Measurements from ENCODE around the gene FAM169A.

Gene FAM169A

DNA sequence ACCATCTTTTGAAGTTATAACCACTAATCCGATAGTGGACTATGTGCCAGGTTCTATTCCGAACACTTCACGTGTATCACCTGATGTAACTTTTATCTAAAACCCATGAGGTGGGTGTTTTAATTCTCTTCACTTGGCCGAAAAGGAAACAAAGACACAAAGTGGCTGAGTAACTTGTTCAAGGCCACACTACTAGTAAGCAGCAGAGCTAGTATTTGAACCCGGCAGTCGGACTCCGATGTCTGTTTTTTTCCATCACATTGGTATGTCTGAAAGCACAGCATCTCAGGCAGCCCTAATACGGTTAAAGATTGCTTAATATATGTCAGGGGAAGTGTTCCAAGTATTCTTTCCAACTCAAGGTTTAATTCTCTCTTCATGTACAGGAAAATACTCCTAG, 16.2 kb downstream of the FAM169A start:
- Histone ChIP-seq H3K4me3 (ENCODE audit: insufficient read depth, low read depth, low read length, poor library complexity, severe bottlenecking) (no peak overlapping the region), H3K36me3 (ENCODE audit: control insufficient read depth, insufficient read depth, low read length) (no peaks in the 10 kb centered on the region), H3K27ac (ENCODE audit: insufficient read depth, low read length, poor library complexity, severe bottlenecking) (no peak overlapping the region), H3K9me3 (ENCODE audit: control insufficient read depth, low read length) (no peaks in the 10 kb centered on the region), H3K27me3 (replicated peaks; ENCODE audit: control insufficient read depth, insufficient read depth, low read length, poor library complexity, severe bottlenecking) (no peaks in the 10 kb centered on the region), H3K4me1 (ENCODE audit: control insufficient read depth, insufficient read depth, low read length, poor library complexity, severe bottlenecking) (no peaks in the 10 kb centered on the region)
- DNase-seq, result no peak

- Histone ChIP-seq H3K4me1 (ENCODE audit: control insufficient read depth, insufficient read depth, low read length, poor library complexity, severe bottlenecking) (no peaks in the 10 kb centered on the region), H3K36me3 (ENCODE audit: control insufficient read depth, insufficient read depth, low read length) (no peaks in the 10 kb centered on the region), H3K27ac (ENCODE audit: insufficient read depth, low read length, poor library complexity, severe bottlenecking) (no peak overlapping the region), H3K4me3 (ENCODE audit: insufficient read depth, low read depth, low read length, poor library complexity, severe bottlenecking) (no peak overlapping the region), H3K27me3 (replicated peaks; ENCODE audit: control insufficient read depth, insufficient read depth, low read length, poor library complexity, severe bottlenecking) (no peaks in the 10 kb centered on the region), H3K9me3 (ENCODE audit: control insufficient read depth, low read length) (no peaks in the 10 kb centered on the region)
- no peak for DNase-seq
These were observed 17.6 kb downstream of the FAM169A start for GRCh38 chr5:74848553-74849025.

DNA sequence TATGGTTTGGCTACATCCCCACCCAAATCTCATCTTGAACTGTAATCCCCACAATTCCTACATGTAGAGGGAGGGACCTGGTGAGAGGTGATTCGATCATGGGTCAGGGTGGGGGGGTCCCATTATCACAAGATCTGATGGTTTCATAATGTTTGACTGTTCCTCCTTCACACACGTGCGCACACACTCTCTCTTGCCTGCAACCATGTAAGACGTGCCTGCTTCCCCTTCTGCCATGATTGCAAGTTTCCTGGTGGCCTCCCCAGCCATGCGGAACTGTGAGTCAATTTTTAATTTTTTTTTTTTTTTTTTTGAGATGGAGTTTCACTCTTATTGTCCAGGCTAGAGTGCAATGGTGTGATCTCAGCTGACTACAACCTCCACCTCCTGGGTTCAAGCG, 27.0 kb downstream of the FAM169A start:
- H3K9me3 ChIP-seq (ENCODE audit: control insufficient read depth, low read length), result no peaks in the 10 kb centered on the region
- no peaks in the 10 kb centered on the region for H3K36me3 ChIP-seq (ENCODE audit: control insufficient read depth, insufficient read depth, low read length)
- no peak for DNase-seq
- no peaks in the 10 kb centered on the region for H3K4me1 ChIP-seq (ENCODE audit: control insufficient read depth, insufficient read depth, low read length, poor library complexity, severe bottlenecking)
- no peak overlapping the region for H3K27ac ChIP-seq (ENCODE audit: insufficient read depth, low read length, poor library complexity, severe bottlenecking)
- H3K4me3 ChIP-seq (ENCODE audit: insufficient read depth, low read depth, low read length, poor library complexity, severe bottlenecking), result no peak overlapping the region
- no peaks in the 10 kb centered on the region for H3K27me3 ChIP-seq (replicated peaks; ENCODE audit: control insufficient read depth, insufficient read depth, low read length, poor library complexity, severe bottlenecking)

- no peaks in the 10 kb centered on the region for H3K9me3 ChIP-seq (ENCODE audit: control insufficient read depth, low read length)
- H3K27me3 ChIP-seq (replicated peaks; ENCODE audit: control insufficient read depth, insufficient read depth, low read length, poor library complexity, severe bottlenecking), result no peaks in the 10 kb centered on the region
- DNase-seq, result no peak
- H3K4me1 ChIP-seq (ENCODE audit: control insufficient read depth, insufficient read depth, low read length, poor library complexity, severe bottlenecking), result no peaks in the 10 kb centered on the region
- no peak overlapping the region for H3K4me3 ChIP-seq (ENCODE audit: insufficient read depth, low read depth, low read length, poor library complexity, severe bottlenecking)
- no peak overlapping the region for H3K27ac ChIP-seq (ENCODE audit: insufficient read depth, low read length, poor library complexity, severe bottlenecking)
- no peaks in the 10 kb centered on the region for H3K36me3 ChIP-seq (ENCODE audit: control insufficient read depth, insufficient read depth, low read length)
These were observed 27.9 kb downstream of the FAM169A start for GRCh38 chr5:74838262-74838661.

GRCh38 chr5:74837115-74837514, 29.1 kb downstream of the FAM169A start:
- no peaks in the 10 kb centered on the region for H3K27me3 ChIP-seq (replicated peaks; ENCODE audit: control insufficient read depth, insufficient read depth, low read length, poor library complexity, severe bottlenecking)
- no peaks in the 10 kb centered on the region for H3K4me1 ChIP-seq (ENCODE audit: control insufficient read depth, insufficient read depth, low read length, poor library complexity, severe bottlenecking)
- no peak overlapping the region for H3K4me3 ChIP-seq (ENCODE audit: insufficient read depth, low read depth, low read length, poor library complexity, severe bottlenecking)
- no peak overlapping the region for H3K27ac ChIP-seq (ENCODE audit: insufficient read depth, low read length, poor library complexity, severe bottlenecking)
- DNase-seq, result no peak
- H3K36me3 ChIP-seq (ENCODE audit: control insufficient read depth, insufficient read depth, low read length), result no peaks in the 10 kb centered on the region
- H3K9me3 ChIP-seq (ENCODE audit: control insufficient read depth, low read length), result no peaks in the 10 kb centered on the region

GRCh38 chr5:74833537-74834266, 32.5 kb downstream of the FAM169A start:
- Histone ChIP-seq H3K36me3 (ENCODE audit: control insufficient read depth, insufficient read depth, low read length) (no peaks in the 10 kb centered on the region), H3K9me3 (ENCODE audit: control insufficient read depth, low read length) (no peaks in the 10 kb centered on the region), H3K27me3 (replicated peaks; ENCODE audit: control insufficient read depth, insufficient read depth, low read length, poor library complexity, severe bottlenecking) (no peaks in the 10 kb centered on the region), H3K4me3 (ENCODE audit: insufficient read depth, low read depth, low read length, poor library complexity, severe bottlenecking) (no peak overlapping the region), H3K27ac (ENCODE audit: insufficient read depth, low read length, poor library complexity, severe bottlenecking) (no peak overlapping the region), H3K4me1 (ENCODE audit: control insufficient read depth, insufficient read depth, low read length, poor library complexity, severe bottlenecking) (no peaks in the 10 kb centered on the region)
- no peak for DNase-seq

GRCh38 chr5:74829413-74829812, 36.8 kb downstream of the FAM169A start:
- no peak for DNase-seq
- Histone ChIP-seq H3K27ac (ENCODE audit: insufficient read depth, low read length, poor library complexity, severe bottlenecking) (no peak overlapping the region), H3K9me3 (ENCODE audit: control insufficient read depth, low read length) (no peaks in the 10 kb centered on the region), H3K4me3 (ENCODE audit: insufficient read depth, low read depth, low read length, poor library complexity, severe bottlenecking) (no peak overlapping the region), H3K36me3 (ENCODE audit: control insufficient read depth, insufficient read depth, low read length) (no peaks in the 10 kb centered on the region), H3K27me3 (replicated peaks; ENCODE audit: control insufficient read depth, insufficient read depth, low read length, poor library complexity, severe bottlenecking) (no peaks in the 10 kb centered on the region), H3K4me1 (ENCODE audit: control insufficient read depth, insufficient read depth, low read length, poor library complexity, severe bottlenecking) (no peaks in the 10 kb centered on the region)

DNA sequence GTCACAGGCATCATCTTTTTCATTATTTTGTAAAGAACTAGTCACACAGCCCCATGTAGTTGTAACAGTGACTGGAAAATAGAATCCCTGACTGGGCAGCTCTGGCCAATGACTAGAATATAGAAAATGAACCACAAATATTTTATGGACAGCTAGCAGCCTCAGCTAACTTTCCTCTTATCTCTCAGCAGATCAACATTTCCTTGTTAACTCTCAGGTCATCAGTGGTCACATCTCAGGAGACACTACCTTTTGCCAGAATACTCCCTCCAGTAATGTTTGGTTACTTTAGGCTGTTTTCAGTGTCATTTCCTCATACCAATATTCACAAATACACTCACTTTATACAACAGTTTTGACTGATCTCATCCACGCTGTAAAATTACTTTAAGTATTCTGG, 43.9 kb downstream of the FAM169A start:
- Histone ChIP-seq H3K27me3 (replicated peaks; ENCODE audit: control insufficient read depth, insufficient read depth, low read length, poor library complexity, severe bottlenecking) (no peaks in the 10 kb centered on the region), H3K27ac (ENCODE audit: insufficient read depth, low read length, poor library complexity, severe bottlenecking) (no peak overlapping the region), H3K36me3 (ENCODE audit: control insufficient read depth, insufficient read depth, low read length) (no peaks in the 10 kb centered on the region)

DNA sequence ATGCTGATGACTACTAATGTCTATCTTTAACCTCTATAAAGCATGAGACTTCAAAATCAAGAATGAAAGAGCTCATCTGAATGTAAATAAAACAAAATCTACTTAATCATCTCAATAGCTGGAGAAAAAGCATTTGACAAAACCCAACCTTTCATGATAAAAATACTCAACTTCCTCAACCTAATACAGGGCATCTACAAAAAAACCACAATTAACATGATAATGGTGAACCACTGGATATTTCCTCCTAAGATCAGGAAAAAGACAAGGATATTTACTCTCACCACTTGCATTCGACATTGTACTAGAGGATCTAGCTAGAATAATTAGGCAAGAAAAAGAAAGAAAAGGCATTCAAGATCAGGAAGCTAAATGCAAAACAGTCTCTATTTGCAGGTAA, 49.3 kb downstream of the FAM169A start:
- no peak overlapping the region for H3K4me3 ChIP-seq (ENCODE audit: insufficient read depth, low read depth, low read length, poor library complexity, severe bottlenecking)
- no peaks in the 10 kb centered on the region for H3K9me3 ChIP-seq (ENCODE audit: control insufficient read depth, low read length)
- DNase-seq, result no peak
- H3K27me3 ChIP-seq (replicated peaks; ENCODE audit: control insufficient read depth, insufficient read depth, low read length, poor library complexity, severe bottlenecking), result no peaks in the 10 kb centered on the region
- no peaks in the 10 kb centered on the region for H3K36me3 ChIP-seq (ENCODE audit: control insufficient read depth, insufficient read depth, low read length)
- no peaks in the 10 kb centered on the region for H3K4me1 ChIP-seq (ENCODE audit: control insufficient read depth, insufficient read depth, low read length, poor library complexity, severe bottlenecking)
- no peak overlapping the region for H3K27ac ChIP-seq (ENCODE audit: insufficient read depth, low read length, poor library complexity, severe bottlenecking)

More for the DNA sequence above, 43.9 kb downstream of the FAM169A start:
- no peak for DNase-seq
- no peaks in the 10 kb centered on the region for H3K9me3 ChIP-seq (ENCODE audit: control insufficient read depth, low read length)
- H3K4me3 ChIP-seq (ENCODE audit: insufficient read depth, low read depth, low read length, poor library complexity, severe bottlenecking), result no peak overlapping the region
- no peaks in the 10 kb centered on the region for H3K4me1 ChIP-seq (ENCODE audit: control insufficient read depth, insufficient read depth, low read length, poor library complexity, severe bottlenecking)

GRCh38 chr5:74810915-74811314, 55.3 kb downstream of the FAM169A start:
- no peak for DNase-seq
- Histone ChIP-seq H3K27me3 (replicated peaks; ENCODE audit: control insufficient read depth, insufficient read depth, low read length, poor library complexity, severe bottlenecking) (no peaks in the 10 kb centered on the region), H3K9me3 (ENCODE audit: control insufficient read depth, low read length) (no peaks in the 10 kb centered on the region), H3K27ac (ENCODE audit: insufficient read depth, low read length, poor library complexity, severe bottlenecking) (no peak overlapping the region), H3K36me3 (ENCODE audit: control insufficient read depth, insufficient read depth, low read length) (no peaks in the 10 kb centered on the region), H3K4me1 (ENCODE audit: control insufficient read depth, insufficient read depth, low read length, poor library complexity, severe bottlenecking) (no peaks in the 10 kb centered on the region), H3K4me3 (ENCODE audit: insufficient read depth, low read depth, low read length, poor library complexity, severe bottlenecking) (no peak overlapping the region)

All from effector memory CD4-positive, alpha-beta T cell (primary cell).